DMS53 (cell line): ENCODE measurements around the gene COL4A6.
A peak's percentile ranks its signal among the peaks of the same experiment; 100 is the strongest.

Experiments used
- DNase-seq: peaks from one replicate; lab custom pipeline; 2025; lab: John Stamatoyannopoulos, UW

The COL4A6 gene

DNA sequence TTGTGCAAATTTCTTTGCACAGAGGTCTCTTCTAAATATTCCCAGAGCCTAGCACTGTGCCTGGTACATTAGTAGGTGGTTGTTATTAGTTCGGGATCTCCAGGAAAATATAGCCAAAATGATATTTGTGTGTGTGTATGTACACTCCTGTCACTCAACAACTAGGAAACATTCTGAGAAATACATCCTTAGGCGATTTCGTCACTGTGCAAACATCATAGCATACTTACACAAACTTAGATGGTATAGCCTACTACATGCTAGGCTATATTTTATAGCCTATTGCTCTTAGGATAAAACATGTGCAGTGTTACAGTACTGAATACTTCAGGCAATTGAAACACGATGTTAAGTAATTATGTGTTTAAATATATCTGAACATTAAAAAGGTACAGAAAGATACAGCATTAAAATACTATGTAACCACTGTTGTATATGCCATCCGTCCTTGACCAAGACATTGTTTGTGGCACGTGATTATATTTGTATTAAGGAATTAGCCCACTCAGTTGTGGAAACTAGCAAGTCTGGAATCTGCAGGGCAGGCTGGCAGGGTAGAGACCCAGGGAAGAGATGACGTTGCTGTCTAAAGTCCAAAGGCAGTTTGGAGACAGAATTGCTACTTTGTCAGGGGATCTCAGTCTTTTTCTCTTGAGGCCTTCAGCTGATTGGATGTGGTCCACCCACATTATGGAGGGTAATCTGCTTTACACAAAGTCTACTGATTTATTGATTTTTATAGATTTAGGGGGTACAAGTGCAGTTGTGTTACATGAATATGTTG, 106.9 kb downstream of the COL4A6 start:
- DNase-seq, result no peak

DNA sequence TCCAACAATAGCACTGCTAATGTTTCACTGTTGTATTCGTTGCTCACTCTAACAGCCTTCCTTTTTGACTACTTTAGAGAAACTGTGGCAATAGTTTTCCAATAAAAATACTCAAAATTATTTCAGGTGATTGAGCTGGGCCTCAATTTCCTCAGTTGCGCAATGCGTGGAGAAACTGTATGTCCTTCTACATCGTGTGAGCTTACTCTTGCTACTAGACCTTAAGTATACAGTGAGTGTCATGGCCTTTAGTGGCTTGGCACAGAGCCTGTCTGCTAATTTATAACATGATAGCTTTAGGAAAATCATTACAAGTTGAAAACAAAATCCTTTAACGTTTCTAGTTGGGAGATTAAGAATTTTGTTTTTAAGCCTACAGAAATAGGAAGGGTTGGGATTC, 114.5 kb downstream of the COL4A6 start:
- no peak for DNase-seq

DNA sequence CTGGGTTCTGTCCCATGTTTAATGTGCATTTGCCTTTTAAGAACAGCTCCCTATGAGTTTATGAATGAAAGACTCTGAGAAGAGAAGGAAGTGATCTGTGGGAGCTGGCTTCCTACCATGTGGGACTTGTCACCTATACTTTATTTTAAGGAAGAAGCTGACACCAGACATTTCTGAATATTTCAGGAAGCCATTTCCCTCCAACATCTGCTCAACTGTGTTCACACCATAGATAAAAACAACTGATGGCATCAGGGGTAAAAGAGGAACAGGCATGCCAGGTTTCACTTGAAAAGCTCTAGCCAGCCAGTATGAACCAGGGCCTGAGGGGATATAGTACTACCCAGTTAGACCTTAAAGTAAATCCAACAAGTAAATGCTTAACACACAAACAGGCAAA, 116.0 kb downstream of the COL4A6 start:
- DNase-seq, result no peak

DNA sequence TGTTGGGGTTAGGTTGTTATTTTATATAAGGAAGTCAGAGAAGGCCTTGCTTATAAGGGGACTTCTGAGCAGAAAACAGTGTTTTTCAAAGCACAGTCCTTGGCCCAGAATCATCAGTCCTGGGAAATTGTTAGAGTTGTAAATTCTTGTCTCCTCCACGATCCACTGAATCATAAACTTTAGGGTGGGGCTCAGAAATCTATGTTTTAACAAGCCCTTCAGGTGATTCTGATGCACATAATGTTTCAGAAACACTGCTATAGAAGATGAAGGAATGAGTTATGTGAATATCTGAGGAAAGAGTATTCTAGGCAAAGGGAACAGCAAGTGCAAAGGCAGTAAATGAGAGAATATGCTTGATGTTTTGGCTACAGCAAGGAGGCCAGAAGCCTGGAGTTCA, 121.8 kb downstream of the COL4A6 start:
- no peak for DNase-seq

DNA sequence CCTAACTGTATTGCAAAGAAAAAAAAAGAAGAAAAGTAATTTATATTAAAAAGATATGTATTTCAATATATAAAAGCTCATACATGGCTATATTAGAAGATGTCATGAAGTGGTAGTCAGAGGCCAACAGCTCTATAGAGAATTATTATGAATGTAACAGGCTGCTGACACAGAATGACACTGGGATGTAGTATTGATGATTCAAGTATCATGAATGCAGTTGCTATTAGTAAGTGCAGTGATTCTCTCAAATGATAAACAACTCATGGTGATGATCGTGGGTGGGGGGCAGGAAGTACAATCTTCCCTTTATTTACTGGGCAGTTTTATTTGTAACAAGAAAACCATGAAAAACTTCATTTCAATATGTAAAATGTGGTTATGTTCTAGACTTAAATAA, 124.6 kb downstream of the COL4A6 start:
- DNase-seq, result no peak

DNA sequence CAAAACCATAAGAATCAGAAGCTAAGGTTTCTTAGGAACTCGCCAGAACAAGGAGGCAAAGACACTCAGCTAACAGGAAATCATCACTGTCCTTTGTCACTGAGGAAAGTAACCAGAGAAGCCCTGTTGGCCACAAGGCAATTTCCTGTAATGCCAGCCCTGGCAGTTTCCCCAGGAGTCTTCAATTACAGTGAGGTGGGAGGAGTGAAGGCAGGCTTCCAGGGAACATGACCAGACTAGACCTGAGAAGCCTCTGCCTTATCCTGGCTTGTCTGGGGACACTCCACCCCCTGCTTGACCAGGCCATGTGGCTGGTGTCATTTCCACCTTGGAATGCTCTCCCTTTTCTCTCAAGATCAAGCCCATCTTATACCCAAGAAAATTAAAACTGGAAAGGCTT, 125.3 kb downstream of the COL4A6 start:
- peak; percentile 53 for DNase-seq

DNA sequence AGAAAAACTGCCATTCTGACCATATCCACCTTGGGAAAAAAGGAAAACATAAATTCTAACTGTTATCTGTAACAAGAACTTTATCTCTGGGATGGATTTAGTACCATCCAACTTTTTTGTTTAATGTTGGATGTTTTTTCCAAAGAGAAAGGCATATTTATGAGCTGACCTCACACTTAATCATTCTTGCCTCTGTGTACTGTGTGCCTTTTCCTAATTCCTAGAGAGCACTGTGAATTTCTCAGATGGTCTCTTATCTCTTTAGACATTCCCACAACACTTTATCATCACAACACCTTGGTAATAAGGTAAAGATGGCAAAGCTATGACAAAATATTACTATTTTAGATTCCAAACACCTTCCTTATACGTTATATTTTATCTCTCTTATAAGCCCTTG, 126.2 kb downstream of the COL4A6 start:
- no peak for DNase-seq

DNA sequence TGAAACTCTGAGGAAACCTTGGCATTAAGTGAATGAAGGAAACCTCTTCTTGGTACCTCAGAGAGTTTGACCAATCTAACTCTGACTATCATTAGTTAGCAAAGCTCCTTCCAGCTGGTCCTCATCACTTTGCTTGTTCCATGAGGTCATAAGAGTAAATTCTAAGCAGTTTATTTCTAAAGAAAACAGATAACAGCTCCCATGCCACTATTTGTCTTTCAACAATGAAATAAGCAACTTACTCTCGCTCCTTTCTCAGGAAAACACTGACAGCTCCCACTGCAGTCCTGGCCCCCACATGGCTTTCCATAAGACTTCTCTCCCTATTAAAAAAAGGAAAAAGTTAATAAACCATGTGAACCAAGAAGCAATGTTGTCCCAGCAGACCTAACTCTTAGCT, 127.7 kb downstream of the COL4A6 start:
- no peak for DNase-seq

DNA sequence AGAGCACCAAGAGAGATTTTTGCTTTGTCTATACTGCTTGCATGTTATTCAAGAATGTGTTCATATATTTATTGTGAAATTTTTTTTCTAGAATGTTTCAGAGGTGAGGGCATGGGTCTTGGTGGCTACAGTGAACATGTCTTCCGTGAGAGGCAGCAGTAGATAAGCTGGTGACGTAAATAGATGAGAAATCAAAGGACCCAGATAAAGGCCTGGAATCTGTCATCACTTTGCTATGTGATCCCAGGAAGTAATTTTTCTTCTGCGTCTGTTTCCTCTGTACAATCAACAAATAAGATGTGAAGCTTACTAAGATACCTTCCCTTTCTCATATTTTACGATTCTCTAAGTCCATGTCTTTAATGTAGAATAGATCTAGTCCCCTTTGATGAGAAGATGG, 129.1 kb downstream of the COL4A6 start:
- no peak for DNase-seq

DNA sequence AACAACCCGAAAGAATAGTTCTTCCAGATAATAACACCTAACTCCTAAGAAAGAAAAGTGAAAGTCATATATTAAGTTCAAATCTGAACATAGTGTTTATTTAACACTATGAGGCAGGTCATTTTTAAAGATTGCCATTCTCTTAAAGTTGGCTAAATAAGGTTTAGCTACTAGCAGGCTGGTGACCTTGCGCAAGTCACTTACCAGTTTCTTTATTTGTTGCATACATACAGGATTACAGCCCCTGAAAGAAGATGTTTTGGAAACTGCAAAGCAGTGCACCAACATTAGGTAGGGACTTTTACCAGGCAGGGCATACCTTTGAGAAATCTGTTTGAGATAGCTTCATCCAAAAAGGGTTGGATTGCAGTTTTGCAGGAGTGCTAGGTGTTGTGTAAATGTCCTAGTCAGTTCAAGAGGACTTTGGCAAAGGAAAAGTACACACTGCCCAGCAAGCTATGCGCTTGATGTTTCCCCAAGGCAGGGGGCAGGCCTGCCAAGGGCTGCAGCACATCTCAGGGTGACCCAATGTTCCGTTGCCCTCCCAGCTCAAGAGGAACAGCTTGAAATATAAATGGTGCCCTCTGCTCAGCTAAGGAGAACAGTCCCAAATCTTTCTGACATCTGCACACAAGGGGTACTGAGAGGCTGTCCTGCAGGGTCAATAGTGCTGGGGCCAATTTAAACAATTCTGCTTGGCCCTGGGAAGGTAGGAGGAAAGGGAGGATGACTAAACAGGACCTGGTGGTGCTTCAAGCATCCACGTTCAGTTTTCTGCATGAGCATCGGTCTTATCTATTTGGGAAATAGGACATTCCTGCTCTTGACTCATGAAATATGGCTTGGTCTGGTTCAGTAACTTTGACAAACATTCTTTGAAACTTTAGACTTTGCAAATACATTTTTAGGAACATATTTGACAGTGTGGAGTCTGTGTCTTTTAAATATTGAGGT, 130.8 kb downstream of the COL4A6 start:
- DNase-seq, result no peak

DNA sequence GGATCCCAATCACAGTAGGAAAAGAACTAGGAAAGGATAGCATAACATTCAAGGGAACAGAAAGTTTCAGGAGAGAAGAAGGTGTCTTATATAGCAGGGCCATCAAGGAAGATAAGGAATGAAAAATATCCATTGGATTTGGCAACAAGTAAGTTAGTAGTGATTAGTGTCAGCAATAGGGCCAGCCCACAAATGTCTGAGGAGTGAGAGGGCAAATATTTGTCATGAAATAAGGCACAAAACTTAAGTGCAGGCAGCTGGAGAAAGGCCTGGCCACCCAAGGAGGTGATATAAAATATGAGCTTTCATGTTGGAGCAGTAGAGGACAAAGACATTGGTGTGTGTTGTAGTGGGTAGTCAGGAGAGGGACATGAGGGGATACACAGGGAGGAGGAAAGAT, 132.1 kb downstream of the COL4A6 start:
- DNase-seq, result no peak

DNA sequence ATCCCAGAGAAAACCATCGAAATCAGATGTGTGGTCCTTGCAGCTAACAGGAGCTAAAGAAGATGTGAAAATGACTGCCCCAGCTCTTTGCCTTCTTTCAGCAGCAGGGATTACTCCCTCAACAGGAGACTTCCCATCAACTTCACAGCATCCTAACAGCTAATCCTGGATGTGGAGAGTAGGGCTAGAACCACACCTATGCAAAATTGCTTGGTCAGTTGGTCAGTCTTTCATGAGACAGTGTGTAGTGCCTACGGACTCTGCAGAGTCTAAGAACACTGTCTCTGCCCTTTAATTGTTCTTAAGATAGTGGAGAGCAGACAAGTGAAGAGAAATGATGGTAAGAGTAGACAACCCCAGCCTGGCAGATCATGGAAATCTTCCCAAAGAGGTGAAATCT, 133.5 kb downstream of the COL4A6 start:
- no peak for DNase-seq

DNA sequence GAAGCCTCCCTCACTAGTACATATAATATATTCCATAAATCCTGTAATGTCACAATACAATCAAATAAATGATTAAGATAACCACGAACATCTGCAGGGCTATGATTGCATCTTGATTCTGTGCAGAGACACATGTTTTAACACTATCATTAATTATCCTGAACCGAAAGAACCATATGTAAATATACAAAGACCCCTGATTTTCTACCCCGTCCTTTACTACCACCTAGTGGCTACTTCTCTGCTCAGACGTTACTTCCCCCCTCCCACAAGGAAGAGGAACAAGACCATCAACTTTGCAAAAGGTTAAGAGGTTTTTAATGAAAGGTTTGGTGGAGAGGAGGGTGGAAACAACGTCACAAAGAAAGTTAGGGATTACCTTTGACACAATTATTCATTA, 134.0 kb downstream of the COL4A6 start:
- DNase-seq, result peak; percentile 42

DNA sequence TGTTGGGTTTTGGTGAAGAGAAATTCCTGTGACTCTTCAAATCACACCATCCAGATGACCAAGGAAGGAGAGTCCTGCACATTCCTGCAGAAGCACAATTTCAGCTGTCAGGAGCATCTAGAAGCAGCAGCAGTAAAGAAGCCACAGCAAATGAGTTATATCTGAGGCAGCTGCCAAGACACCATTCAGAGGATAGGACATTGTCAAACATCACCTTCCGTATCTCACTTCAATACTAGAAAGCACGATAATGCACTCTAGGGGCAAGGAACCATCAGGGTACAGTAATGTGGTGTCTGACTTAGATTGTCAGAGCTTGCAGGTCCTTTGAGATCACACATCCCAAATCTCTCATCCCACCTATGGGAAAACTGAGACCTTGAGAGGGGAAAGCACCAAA, 134.5 kb downstream of the COL4A6 start:
- no peak for DNase-seq

DNA sequence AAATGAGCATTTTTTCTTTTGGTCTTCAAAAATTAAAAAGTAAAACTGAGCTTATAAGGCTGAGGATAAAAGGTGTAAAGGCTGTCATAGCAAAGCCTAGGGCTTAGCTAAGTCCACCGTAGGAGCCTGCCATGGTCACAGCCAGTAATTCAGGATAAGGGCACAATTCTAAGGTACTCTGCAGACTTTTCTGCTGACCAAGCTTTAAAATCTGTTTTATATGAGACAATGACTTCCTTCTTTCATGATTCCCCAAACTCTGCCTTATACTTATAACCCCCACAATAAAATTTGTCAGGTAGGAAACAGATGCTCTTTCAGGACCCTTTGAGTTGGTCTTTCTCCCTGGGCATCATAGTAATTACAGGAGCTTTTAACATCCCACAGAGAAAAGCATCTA, 138.5 kb downstream of the COL4A6 start:
- DNase-seq, result no peak

DNA sequence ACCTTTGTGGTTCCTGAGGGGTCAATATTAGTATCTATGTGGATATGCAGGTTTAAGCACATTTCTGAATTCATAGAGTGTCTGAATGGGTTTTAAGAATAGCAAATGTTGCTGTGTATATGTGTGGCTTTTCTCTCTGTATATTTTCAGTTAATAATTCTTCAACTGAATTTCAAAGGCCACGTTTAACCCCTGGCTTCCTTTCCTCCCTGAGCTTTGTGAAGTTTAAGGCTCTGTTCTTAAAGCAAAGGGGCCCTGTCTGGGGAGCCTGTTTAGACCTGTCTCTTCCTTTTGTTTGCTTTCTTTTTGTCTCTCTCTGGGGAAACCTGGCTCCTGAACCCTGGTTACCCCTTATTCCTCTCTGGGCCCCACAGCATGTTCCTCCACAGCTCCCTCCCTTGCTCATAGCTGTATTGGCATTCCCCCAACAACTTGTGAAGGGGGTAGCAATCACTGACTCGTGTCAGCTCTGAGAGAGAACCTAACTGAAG, 139.1 kb downstream of the COL4A6 start:
- no peak for DNase-seq

DNA sequence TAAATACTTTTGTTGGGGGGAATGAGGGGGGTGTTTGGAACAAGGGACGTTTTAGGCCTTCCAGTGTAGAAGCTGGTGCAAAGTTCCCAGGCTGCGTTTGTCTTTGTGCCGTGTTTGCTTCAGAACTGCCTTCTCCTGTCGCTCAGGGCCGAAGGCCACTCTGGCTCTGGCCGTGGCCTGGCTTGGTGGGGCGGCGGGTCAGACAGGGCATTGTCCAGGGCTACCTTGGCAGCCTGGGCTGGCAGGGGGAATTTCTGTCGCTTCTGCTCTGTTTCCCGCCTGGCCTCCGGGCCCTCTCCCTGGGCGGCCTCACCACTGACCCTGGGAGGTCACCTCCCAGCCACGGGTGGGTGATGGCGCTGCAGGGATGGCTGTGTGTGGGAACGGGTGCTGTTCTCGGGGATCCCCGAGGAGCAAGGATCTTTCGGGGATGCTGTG, 140.0 kb downstream of the COL4A6 start:
- no peak for DNase-seq

DNA sequence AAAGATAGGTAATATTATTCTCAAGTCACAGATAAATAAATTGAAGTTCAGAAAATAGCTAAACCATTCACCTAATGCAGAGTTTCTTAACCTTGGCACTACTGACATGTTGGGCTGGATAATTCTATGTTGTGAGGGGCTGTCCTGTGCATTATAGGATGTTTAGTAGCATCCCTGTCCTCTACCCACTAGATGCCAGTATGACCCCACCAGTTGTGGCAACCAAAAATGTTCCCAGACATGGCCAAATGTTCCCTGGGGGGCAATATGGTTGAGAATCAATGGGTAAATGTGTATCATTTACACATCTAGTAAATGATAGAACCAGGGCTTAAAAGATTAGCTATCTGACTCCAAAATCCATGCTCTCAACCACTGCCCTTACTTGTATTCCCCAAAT, 140.9 kb downstream of the COL4A6 start:
- DNase-seq, result no peak

DNA sequence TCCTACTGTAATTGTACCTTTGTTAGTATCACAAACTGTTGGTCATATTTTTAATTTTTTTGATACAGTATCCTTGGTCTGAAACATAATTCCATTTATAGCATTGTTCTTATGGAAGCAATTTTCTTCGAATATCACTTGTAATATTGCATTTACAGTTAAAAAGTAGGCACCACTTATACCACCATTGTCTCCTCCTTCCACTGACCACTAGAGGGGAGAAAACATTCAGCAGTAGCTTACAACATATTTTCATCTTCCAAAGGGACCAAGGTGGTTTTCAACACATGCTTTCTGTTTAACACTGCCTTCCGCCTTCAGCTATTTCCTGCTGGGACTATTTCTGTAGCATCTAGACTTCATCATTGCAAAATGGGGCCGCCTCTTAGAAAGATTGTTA, 146.2 kb downstream of the COL4A6 start:
- DNase-seq, result peak; percentile 1

DNA sequence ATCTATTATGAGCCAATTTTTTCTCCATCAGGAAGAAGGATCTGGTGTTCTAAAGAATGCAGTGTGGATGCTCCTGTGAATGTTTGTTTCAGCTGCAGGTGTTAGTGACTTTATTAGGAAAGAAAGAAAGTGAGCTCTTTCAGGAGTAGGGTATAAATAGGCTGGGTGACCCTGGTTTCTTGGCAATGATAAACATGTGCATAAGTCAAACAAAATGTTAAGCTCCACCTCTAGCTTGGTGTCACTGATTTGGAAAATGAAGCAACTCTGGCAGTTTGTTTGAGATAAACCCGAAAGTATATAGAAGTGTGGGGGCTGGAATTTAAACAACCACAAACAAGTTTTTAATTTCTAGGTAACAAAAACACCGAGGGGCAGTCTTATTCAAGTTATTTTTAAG, 152.3 kb downstream of the COL4A6 start:
- DNase-seq, result no peak

DNA sequence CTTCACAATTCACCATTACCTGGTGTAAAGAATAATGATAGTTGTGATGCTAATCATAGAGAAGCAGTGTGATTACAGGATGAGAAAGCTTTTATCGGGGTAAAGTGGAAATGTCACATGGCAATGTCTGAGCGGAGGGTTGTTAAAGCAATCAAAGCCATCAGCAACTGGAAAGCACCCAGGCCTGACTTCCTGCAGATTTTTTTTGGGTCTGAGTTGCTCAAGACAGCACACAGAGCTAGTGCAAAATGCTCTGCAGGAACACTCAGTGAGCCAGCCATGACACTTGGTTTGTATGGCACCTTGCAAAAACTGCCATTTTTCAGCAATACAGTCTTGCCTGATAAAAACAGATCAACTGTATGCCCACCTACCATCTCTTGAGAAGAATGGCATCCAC, 152.9 kb downstream of the COL4A6 start:
- DNase-seq, result no peak

DNA sequence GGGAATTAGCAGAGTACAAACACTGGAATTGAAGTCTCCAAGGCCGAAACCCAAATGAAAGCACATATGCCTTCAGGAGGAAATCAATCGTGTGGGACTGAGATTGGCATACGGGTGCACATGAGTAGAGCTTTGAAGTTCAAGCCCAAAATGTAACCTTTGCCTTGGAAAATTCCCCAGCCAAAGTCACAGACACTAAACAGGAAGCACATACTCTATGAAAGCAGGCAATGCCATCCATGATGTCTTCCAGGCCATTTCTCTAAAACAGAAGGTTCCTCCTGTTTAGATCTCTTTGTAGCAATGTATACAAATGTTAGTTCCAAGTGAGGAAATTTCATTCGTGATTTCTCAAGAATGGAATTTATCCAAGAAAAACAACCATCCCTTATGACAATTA, 162.5 kb downstream of the COL4A6 start:
- DNase-seq, result no peak

DNA sequence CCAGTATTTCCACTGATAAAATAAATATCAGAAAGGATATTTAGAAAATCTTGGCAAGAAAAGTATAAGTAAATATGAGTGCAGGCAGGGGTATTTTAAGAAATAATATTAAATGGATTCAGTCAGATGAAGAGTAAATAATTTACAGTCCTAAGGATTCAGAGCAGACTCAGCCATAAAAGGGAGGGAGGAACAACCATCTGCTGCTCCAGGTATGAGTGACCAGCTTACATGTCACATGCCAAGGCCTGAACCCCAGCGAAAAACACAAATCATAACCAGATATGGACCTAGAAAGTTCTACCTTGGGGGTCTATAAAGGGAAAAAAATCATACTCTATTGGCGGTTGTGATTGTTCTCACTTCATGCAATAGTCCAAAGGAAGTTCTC, 166.8 kb downstream of the COL4A6 start:
- DNase-seq, result no peak
